ENCODE results near the gene KDM1A. TPM values are rescaled to one million over a fixed set of nuclear protein-coding genes. Genes with fewer than 3 reads are reported as not detected.

Gene KDM1A
- total and polyA plus RNA-seq, 2 of the 13 experiments (the other 11 are each of a cell fraction or from before 2014, with no cell fraction given) = 81.3 to 173 TPM

- TF ChIP-seq SYNCRIP (IDR thresholded peaks at IDR 0.05; ENCODE audit: insufficient read depth, low read depth, low read length) (no peak), MTA3 (CRISPR knock-in tag; IDR thresholded peaks at IDR 0.05) (no peak), NFKBIZ (CRISPR knock-in tag; IDR thresholded peaks at IDR 0.05) (no peak), TFAP4 (IDR thresholded peaks at IDR 0.05; ENCODE audit: borderline replicate concordance, low read depth) (no peak), ZNF331 (CRISPR knock-in tag; IDR thresholded peaks at IDR 0.05) (no peak), PHF20 (CRISPR knock-in tag; IDR thresholded peaks at IDR 0.05) (no peak), PHF21A (CRISPR knock-in tag; IDR thresholded peaks at IDR 0.05) (no peak), KAT7 (CRISPR knock-in tag; IDR thresholded peaks at IDR 0.05; ENCODE audit: borderline replicate concordance) (no peak), KIAA2018 (CRISPR knock-in tag; IDR thresholded peaks at IDR 0.05; ENCODE audit: borderline replicate concordance) (no peak), KLF9 (CRISPR knock-in tag; IDR thresholded peaks at IDR 0.05; ENCODE audit: low read depth) (no peak), ZNF780A (CRISPR knock-in tag; IDR thresholded peaks at IDR 0.05) (no peak), GATAD1 (CRISPR knock-in tag; IDR thresholded peaks at IDR 0.05) (no peak)
Measured at GRCh38 chr1:23108918-23109533, 89.8 kb downstream of the KDM1A start (continued).

Measured in HepG2 (cell line).